ENCODE measurements around the gene LRP4.

LRP4 gene

DNA sequence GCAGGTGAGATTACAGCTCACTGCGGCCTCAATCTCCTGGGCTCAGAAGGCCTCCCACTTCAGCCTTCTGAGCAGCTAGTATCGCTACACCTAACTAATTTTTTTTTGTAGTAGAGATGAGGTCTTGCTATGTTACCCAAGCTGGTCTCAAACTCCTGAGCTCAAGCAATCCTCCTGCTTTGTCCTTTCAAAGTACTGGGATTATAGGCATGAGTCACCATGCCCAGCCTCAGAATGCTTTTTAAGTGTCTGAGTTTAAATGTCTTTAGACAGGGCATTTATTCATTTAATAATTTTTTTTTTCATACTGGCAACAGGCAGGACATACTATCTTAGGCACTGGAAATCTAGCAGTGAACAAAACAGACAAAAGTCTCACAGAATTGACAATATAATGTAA lies 27.7 kb downstream of the LRP4 start:
- DNase-seq: no peak

DNA sequence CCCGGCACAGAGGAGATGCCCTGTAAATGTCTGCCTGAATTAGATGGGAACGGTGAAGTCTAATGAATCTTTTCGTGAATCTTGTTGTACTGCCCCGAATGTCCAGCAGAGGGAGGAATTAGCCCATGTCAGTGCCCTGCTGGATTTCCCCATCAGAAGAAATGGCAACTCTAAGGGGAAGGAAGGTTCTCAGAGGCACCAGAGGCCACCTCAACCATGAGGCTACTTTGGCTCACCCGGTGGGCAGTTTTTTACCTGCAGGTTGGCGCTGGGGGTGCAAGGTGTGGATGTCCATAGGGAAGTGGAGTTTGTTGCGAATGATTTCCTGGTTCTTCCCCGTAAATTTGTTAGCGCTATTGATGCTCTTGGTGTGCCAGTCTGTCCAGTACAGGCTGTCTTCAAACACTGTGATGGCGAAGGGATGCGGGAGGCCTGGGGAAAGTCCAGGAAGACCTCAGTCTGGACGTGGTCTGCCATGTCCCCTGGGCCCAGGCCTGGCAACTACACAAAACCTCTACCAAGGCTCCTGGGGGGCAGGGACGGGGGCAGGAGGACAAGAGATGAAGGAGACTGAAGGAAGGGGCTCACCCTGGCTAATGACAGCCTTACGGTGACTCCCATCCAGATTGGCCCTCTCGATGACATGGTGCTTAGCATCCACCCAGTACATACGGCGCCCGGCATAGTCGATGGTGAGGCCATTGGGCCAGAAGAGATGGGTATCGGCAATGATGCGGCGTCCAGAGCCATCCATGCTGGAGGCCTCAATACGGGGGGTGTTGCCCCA lies 28.5 kb downstream of the LRP4 start:
- peak; percentile 55 to 89 for DNase-seq

DNA sequence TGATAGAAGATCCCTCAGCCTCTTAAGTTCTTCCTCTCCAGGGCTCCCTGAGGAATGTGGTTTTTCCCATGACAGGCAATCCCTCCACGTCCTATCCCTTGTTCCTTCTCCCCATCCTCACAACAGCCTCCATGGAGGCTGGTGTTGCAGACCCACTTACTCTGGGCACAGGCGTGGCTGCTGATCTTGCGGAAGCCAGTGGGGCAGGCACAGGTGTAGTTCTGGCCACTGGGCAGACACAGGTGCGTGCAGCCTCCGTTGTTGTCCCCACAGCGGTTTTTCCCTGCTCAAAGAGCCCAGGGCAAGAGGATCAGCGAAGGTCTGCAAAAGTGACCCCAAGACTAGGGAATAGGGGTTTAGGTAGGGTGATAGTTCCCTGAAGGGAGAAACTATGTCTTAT lies 29.1 kb downstream of the LRP4 start:
- DNase-seq: no peak

DNA sequence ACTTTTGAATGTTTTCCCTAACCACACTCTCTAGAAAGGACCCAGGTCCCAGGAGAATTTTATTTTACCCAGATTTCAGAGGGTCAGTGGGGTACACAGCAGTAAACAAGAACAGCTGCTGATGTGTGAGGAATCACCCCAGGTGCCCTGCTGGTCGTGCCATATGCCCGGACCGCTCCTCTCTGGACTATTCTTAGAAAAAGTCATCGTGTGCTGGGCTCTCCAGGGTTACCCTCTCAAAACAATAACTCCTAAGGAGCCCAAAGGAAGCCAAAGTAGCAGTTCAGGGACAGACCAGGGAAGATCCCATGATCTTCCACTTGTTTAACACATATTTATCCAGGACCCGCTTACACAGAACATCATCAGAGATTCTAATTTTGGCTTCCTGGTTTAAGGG lies 29.7 kb downstream of the LRP4 start:
- no peak for DNase-seq

DNA sequence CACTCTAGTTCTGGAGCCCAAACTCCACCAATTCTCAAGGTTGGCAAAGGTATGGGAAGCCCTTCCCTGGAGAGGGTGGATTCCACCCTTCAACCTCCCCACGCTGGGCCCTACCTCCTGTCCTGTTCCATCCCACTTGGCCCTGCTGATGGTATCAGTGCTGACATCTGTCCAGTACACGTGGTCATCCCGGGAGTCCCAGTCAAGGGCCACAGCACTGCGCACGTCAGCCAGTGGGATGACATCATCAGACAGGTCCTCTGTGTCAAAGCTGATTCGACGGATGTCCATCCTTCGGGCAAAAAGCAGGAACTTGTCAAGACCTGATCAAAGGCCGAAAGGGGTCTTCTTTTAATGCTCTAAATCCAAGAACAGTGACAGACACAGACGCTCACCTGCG lies 32.1 kb downstream of the LRP4 start:
- DNase-seq: no peak

DNA sequence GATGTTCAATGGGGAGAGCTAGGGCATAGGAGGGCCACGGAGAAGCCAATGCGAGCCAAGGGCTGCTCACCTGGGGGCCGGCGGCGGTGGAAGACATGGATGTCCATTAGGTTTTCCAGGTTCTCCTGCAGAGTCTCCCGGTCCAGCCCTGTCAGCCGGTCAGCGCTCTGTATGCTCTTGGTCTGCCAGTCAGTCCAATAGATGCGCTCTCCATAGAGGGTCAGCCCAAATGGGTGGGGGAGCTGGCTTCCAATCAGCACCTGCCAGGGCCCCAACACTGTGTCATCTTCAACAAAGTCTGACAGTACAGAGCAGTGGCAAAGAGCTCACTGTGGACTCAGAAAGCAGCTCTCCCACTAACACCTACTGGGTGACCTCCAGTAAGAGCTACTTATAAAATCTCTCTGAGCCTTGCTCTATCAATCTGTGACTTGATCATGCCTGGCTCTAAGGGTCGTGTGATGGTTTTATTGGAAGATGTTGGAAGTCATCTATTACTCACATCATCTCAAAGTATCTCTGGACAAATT lies 39.2 kb downstream of the LRP4 start:
- no peak for DNase-seq

DNA sequence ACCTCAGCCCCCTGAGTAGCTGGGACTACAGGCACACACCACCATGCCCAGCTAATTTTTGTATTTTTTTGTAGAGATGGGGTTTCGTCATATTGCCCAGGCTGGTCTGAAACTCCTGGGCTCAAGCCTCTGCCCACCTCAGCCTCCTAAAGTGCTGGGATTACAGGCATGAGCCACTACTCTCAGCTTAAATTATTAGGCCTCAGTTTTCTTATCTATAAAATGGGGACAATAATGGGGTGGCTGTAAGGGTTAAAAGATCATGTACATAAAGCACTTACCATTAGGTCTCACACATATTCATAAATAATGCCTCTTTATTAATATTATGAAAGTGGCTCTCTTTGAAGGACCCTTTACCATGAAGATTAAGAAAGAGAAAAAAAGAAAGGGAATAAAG lies 40.8 kb downstream of the LRP4 start:
- DNase-seq: no peak

DNA sequence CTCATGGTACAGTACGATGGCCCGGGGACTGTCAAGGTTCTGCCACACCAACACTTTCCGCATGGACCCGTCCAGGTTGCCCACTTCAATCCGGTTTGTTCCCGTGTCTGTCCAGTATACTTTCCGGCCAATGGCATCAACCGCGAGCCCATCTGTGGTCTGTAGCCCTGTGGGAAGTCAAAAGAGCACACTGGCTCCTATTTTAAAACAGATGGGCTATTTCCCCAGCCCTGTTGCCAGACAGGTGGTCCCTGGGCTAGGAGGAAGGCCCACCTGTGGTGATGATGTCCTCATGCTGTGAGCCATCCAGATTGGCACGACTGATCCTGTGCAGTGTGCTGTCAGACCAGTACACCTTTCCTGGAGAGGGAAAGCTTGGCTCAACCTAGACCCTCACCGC lies 41.9 kb downstream of the LRP4 start:
- DNase-seq: no peak

DNA sequence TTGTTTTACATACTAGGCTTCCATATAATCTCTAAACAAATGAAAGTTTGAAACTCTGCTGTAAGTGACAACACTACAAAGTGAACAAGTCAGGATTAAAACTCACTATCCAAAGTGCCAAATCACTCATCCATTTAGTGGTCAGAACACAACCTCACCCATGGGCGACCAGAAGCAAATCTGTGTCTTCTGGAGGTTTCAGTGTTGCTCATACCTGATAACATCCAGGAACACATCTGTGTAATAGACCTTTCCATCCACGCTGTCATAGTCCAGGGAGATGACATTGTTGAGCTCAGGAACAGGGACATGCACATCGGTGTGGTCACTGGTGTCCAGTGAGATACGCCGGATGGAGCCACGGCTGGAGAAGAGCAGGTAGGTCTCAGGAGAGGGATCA lies 43.8 kb downstream of the LRP4 start:
- DNase-seq: no peak

DNA sequence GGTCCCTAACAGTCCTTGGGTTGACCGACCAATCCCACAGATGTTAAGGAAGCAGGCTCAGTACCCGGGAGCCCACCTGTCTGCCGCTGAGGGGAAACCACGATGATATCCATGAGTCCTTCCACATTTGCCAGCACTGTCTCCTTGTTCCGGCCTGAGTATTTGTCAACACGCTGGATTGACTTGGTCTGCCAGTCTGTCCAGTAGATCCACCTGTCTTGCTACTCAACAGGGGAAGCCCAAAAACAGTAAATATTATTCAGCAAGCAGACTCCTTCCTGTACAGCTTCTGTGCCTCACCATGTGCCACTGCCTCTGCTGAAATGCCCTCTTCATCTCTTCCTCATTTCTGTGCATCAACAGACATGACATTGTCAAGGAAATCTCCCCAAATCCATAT lies 49.4 kb downstream of the LRP4 start:
- DNase-seq: no peak

DNA sequence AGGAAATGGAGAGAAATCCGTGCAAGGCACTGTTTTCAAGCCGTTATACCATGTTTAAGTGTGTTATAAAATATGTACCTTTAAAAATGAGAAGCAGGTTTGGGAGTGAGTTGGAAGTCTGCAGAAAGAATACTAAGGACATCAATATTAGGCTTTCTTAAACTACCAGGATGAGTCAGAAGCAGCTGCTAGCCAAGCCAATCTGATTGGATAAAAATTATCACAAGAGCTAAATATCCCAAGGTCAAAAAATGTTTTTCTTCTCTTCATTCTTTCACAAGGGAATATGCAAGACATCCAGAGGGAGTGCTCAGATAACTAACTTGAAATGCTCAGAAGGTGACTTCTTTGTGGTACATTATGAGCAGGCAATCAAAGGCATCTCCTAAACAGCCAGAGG lies 53.0 kb downstream of the LRP4 start:
- DNase-seq: no peak

DNA sequence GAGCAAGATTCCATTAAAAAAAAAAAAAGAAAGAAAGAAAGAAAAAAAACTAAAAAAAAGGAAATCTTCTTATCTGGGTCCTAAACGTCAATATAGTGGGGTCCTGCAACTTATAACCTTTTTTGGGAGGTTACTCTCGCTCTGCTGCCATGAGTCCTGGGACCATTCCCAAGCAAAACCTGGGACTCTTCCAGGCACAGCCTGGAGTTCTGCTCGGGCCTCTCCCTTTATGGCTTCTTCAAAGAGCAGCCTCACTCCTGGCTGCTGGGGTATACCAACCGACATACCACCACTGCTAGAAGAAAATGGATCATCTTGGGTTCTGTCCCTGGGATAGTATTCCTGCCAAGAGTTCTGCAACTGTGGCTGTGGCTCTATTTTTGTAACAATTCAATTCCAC lies 58.1 kb downstream of the LRP4 start:
- DNase-seq: no peak

DNA sequence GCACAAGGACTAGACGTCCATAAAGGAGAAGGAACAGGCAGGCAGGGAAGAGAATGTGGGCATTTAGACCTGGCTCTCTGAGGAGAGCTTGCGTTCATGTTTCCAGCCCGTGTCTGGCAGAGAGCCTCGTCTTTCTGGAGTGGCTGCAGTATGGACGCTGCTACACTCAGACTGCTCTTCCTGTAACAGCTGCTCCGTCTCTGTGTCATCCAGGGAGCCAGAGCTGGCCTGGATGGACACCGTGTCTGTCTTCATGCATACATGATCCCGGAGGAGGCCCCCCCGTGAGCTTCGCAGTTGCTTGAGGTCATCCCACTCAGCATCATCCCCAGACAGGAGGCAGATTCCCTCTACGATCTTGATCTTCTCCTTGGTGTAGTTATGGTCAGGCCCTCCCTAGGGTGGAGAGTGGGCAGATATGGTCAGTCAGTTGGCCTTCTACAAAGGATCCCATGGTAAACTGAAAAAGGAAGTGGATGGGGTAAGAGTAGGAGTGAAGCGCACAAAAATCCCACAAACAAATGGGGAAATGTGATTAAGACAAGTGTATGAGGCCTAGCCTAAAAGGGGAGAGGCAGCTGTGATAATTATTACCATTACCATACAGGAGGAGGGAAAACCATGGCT lies 59.3 kb downstream of the LRP4 start:
- DNase-seq: no peak

DNA sequence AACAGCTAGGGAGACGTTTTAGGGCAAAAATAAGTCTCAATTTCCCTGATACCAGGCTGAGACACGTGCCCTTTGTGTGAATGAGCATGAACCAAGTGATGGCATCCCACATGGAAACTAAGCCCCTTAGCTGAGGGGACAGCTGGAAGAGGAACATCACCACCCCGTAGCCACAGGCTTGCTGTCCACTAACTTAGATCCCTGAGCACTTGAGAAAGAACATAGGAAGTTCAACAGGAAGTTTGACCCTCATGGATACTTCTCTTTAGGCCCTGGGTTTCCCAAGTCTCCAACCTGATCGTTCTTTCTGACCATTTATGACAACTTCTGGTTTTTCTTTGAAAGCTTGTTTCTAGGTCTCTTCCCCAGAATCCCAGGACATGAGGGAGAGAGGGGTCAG lies 60.7 kb downstream of the LRP4 start:
- DNase-seq: no peak

DNA sequence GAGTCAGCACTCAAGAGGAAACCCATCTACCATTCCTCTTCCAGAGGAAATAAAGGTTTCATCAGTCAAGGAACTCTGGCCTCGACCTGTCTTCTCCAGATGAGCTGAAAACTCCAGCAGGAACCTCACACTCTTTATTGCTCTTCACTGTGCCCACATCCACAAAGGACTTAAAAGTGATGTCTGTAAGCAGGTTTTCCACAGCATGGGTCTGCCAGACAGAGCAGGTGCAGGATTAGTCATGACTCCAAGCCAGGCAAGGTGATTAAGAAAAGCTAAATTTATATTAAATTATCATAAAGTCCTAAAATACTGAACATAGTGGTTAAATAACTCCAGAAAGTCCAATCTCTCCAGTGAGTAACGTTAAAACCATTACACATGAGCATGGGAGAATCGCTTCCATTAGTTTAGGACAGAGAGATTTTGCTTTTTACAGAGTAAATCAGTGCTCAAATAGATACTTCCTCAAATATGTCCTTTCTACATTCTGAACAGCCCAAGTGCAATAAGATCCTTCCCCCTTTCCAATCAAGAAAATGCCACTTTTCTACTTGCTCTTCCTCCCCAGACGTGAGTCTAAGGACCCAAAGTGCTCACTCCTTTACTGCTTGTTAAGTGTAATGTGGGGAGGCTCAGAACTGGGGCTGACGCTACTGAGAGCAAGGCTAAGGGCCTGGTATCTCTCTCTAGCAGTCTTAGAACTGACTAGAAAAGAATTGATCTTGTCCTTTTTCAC lies 61.6 kb downstream of the LRP4 start:
- DNase-seq: no peak

DNA sequence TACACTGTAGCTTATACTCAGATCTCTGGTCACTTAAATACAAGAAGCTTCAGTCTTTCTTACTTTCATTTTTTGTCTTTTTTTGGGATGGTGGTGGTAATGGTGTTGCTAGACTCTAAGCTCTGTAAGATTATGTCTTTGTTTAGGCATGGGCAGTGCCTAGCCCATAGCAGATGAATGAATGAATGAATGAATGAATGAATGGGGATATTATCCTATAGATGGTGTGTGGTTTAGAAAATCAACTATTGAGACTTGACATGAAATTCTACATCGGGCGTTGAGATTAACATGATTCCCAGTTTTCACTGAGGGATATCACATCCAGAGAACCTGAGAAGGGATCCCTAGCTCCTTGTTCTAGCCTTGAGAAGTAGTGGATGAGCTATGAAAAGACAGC lies 62.5 kb downstream of the LRP4 start:
- no peak for DNase-seq

DNA sequence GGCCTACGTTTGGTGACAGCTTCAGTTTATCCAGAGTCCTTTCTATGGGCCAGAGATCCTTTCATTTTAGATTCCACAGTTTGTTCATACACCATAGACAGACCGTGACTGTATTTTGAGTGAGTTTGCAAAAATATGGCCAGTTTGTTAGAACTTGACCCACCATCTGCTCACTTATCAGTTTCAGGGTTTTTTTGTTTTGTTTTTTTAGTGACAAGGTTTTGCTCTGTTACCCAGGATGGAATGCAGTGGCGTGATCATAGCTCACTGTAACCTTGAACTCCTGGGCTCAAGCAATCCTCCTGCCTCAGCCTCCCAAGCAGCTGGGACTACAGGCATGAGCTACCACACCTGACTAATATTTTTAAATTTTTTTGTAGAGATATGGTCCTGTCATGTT lies 63.2 kb downstream of the LRP4 start:
- DNase-seq: no peak

DNA sequence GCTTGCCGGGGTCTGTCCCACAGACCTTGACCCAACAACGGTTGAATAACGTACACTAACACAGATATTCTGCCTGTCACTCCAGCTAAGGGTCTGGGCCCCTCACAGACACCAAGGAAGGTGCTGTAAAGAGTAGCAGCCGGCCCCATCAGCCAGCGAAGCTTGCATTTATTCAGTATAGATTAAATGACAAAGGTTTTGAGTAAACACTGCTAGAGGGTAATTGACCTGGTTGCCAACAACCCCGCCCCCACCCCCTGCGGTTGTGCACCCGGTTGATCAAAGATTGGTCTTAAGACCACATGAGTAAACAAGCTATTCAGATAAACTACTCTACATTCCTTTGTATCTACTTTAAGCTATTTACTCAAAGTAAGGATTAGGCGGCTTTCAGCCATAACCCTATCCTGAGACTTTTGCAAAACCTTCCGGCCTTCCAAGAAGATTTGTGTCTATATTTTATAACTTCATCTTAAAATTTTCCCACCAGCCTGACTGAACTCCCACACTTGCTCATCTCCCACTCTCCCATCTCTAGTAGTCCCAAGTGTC lies 67.4 kb downstream of the LRP4 start:
- no peak for DNase-seq

DNA sequence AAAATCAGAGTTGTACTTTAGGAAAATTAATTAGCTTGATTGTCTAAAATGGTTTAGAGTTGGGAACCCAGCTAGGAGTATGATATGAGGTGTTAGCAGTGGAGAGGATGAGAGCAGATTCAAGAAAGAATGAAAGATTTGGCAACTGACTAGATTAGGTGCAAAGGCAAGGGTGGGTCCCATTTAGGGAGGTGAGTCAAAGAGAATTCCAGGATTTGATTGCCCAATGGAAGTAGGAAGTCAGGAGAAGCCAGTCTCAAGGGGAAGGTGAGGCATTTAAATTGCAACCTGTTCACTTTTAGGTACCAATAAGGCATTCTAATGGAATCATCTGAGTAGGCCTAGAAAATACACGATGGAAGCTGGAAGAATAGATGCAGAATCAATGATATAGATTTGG lies 68.7 kb downstream of the LRP4 start:
- no peak for DNase-seq

DNA sequence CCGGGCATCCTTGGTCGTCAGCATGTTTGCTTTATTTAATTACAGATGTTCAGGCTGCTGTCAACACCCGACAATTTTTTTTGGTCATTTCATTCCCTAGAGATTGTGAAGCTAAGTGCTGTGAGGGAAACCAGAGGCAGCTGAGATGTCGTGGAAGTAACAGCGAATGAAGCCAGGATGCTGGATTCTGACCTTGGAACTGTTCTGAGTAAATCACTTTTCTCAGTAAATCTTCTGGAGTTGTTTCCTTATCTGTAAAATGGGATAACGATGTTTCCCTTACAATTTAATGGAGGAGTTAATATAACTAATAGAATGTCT lies 71.9 kb downstream of the LRP4 start:
- DNase-seq: no peak

DNA sequence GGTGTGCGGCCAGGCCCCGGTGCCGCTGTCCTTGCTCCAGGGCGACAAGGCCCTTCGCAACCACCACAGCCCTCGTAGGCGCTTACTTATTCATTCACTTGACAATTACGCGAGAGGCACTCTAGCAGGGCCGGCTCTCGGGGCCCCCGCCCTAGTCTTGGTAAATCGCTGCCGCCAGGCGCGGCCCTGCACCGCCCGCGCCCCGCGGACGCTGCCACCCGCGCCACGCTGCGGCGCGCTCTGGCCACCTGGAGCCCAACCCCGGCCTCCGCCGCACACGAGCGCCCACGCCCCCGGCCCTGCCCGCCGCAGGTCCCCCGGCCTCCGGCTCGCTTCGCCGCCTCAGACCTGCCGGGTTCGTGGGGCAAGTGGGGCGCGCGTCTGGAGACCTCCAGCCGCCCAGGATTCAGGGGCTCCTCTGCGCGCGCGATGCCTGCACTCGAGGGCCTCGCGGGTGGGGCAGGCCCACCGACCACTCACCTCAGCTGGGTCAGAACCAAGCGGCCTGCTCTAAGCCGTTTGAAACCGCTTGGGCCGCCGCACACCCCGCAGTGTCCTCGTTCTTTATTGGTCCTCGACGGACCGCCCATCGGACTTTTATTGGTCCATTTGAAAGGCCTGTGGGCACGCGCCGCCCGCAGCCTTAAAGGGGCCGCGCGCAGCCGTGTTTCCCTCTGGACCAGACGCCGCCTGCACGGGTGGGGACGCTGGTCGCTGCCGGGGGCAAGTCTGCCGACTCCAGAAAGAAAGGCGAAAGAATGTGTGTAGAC lies 72.4 kb downstream of the LRP4 start, which contains the start of gene CKAP5:
TSS of gene CKAP5 (minus strand) at position 541 of the 770 bp plus-strand sequence. CDS start 25,049 bp downstream, outside the sequence.
- DNase-seq: peak; percentile 86 to 98

DNA sequence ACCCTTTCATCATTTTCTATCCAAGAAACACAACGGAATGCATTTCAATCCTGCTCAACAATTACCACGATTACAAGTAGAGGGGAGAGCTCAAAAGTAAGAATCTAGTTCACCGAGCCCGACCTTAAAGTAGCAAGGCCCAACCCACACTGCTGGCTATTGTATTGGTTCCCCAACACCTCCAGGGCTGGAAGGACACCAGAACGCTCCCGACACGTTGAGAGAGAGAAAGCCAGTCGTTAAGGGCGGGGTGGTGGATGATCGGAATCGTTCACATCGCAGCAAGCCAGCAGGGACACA lies 73.0 kb downstream of the LRP4 start:
- DNase-seq: no peak

DNA sequence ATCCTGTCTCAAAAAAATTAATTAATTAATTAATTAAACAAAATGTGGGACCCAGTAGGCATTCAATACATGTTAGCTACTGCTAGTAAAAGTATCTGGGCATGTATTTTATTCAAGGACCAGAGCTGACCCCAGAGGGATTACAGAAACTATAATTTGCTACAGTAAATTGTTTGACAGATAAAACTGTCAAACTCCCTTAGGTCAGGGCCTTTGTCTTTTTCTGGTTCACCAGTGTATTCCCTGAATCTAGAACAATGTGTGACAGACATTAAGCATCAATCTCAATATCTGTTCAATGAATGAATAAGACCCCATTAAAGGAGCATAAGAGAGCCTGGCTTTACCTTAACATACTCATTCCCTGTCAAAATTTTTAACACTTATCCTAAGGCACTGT lies 78.2 kb downstream of the LRP4 start:
- DNase-seq: no peak
